ACC112 (cell line): ENCODE data around the gene ANKS1A.

Experiments
- H2AFZ ChIP-seq: fragments of 200-600 bp; sonication (generic); one replicate; pipeline ENCODE4 v1.6.0; 2017; ENCODE audit warnings: antibody characterized with exemption, low read length; ENCODE audit not compliant: unreplicated experiment
- H3K27ac ChIP-seq: fragments of 200-600 bp; sonication (generic); 2 replicates; pipeline ENCODE4 v1.5.1; 2014; ENCODE audit warnings: low read depth, mild to moderate bottlenecking, antibody characterized with exemption, low read length, moderate library complexity
- H3K27me3 ChIP-seq: fragments of 200-600 bp; sonication (generic); 2 replicates; pipeline ENCODE4 v1.6.1; 2014; ENCODE audit warnings: mild to moderate bottlenecking, antibody characterized with exemption, low read length, moderate library complexity, mixed read lengths; ENCODE audit not compliant: insufficient read depth
- H3K36me3 ChIP-seq: fragments of 200-600 bp; sonication (generic); 2 replicates; pipeline ENCODE4 v1.6.1; 2016; ENCODE audit warnings: mild to moderate bottlenecking, antibody characterized with exemption, low read length, moderate library complexity, mixed read lengths; ENCODE audit not compliant: insufficient read depth
- H3K4me1 ChIP-seq: fragments of 200-600 bp; sonication (generic); one replicate; pipeline ENCODE4 v1.6.1; 2016; ENCODE audit warnings: low read length, mixed read lengths; ENCODE audit not compliant: insufficient read depth, unreplicated experiment, control insufficient read depth
- H3K4me3 ChIP-seq: fragments of 200-600 bp; sonication (generic); 2 replicates; pipeline ENCODE4 v1.5.1; 2014; ENCODE audit warnings: mild to moderate bottlenecking, low read depth, low read length
- H3K79me2 ChIP-seq: fragments of 200-600 bp; sonication (generic); one replicate; pipeline ENCODE4 v1.6.0; 2016; ENCODE audit warnings: low read length; ENCODE audit not compliant: control insufficient read depth, unreplicated experiment, insufficient read depth

ANKS1A gene

GRCh38 chr6:35041086-35041861, 152.2 kb downstream of the ANKS1A start:
- H3K4me3 ChIP-seq = no peak overlapping the region
- no peaks in the 10 kb centered on the region for H3K27me3 ChIP-seq
- H3K79me2 ChIP-seq = no peaks in the 10 kb centered on the region
- no peak overlapping the region for H3K27ac ChIP-seq
- H3K4me1 ChIP-seq = peaks cover 23% of the 10 kb centered on the region
- H3K36me3 ChIP-seq = no peaks in the 10 kb centered on the region
- no peak overlapping the region for H2AFZ ChIP-seq

DNA sequence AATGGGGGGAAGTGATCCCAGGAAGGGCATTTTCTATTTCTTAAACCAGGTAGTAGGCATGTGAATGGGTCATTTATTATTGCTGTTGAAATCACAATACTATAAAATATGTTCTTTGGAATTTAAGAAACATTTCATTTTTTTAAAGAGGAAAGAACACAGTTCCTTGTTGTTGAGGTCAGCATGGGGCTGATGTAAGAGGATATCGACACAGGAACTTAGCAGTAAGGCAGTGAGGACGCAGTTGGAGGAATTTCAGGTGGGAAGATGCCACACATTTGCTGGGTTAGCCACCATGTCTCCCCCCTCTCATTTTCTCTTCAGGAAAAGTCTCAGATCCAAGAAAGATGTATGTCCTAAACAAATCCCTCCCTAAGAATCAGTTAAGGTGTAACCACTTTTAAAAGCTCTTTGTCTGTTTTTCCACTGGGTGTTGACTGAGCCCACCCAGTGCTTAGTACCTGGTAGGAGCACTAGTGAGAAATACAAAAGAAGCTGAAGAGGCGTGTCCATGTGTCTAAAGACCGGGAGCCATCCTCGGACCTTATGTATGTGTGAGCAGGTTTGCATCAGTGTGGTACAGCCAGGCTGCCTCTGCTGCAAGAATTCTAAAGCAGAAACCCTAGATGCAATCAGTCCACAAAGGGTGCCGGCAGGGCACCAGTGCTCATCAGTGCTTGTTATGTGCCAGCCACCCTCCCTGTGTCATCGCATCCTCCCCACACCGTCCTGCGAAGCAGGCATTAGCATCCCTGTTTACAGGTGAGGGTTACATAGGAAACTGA, 153.2 kb downstream of the ANKS1A start:
- H3K4me3 ChIP-seq = no peak overlapping the region
- no peaks in the 10 kb centered on the region for H3K36me3 ChIP-seq
- no peak overlapping the region for H3K27ac ChIP-seq
- no peaks in the 10 kb centered on the region for H3K27me3 ChIP-seq
- no peak overlapping the region for H2AFZ ChIP-seq
- no peaks in the 10 kb centered on the region for H3K79me2 ChIP-seq
- H3K4me1 ChIP-seq = peaks cover 32% of the 10 kb centered on the region

DNA sequence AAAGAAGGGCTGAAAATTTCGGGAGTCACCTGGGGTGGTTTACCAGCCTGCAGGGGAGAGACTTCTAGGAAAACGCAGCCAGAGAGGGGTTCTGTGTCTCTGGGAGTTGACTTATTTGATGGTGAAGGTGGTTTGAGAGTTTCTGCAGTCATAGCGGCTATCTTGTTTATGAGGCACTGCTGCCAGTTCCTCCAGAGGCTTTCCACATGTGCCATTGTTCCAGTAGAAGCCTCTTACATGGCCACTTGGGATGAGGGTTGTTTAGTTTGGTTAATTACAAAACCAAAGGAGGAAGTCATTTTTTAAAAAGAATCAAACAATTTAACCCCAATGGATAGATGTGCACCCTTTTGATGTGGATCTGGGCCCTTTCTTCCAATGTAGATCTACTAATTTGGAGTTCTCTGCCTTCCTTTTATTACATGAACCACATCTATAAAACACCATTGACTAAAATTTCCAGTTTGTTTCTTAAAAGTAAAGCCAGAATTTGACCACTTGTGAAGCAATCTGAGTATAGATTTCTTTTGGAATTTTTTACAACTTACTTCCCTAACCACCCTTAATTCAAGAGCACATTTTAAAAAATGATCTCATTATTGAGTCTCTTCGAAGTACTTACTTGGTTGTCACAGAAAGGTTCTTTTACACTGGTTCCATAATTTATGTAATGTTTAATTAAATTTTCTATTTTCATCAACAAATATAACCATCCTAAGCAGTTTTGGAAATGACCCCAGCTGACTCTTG, 154.5 kb downstream of the ANKS1A start:
- Histone ChIP-seq H3K27ac (no peak overlapping the region), H3K4me1 (peaks cover 35% of the 10 kb centered on the region), H3K79me2 (no peaks in the 10 kb centered on the region), H3K27me3 (no peaks in the 10 kb centered on the region), H2AFZ (no peak overlapping the region), H3K36me3 (no peaks in the 10 kb centered on the region), H3K4me3 (no peak overlapping the region)

GRCh38 chr6:35044145-35044745, 155.2 kb downstream of the ANKS1A start:
- H3K4me3 ChIP-seq = no peak overlapping the region
- H3K36me3 ChIP-seq = no peaks in the 10 kb centered on the region
- no peaks in the 10 kb centered on the region for H3K27me3 ChIP-seq
- H3K79me2 ChIP-seq = no peaks in the 10 kb centered on the region
- H2AFZ ChIP-seq = no peak overlapping the region
- no peak overlapping the region for H3K27ac ChIP-seq
- peaks cover 35% of the 10 kb centered on the region for H3K4me1 ChIP-seq

DNA sequence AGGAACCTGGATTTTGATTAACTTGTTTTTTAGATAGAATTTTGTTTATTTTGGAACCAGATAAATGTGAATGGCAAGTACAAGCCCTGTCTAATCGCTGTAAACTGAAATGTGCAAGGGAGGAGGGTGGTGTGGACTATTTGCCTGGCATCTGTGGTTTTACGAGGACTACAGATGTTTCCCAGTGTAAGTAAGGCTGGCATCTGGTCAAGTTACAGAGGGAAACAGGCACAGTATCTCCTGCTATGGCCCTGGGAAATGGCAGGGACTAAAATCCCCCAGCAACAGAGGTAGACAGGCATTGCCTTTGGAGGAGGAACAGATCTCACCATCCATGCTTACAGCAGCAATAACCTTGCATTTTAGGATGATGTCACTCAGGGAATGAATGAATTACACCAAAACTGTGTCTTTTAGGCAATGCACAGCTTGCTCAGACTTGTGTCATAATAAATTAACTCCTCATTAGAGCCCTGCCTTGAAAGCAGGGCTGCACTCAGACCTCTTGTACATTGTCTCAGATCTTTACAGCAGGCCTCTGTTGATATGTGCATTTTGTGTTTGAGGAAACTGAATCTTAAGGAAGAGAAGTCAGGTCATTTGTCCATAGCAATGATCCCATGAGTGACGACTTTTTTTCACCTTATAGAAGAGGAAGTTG, 155.8 kb downstream of the ANKS1A start:
- H3K79me2 ChIP-seq = no peaks in the 10 kb centered on the region
- H3K4me3 ChIP-seq = no peak overlapping the region
- H2AFZ ChIP-seq = no peak overlapping the region
- H3K27ac ChIP-seq = no peak overlapping the region
- no peaks in the 10 kb centered on the region for H3K27me3 ChIP-seq
- H3K36me3 ChIP-seq = no peaks in the 10 kb centered on the region
- H3K4me1 ChIP-seq = peaks cover 35% of the 10 kb centered on the region

GRCh38 chr6:35046103-35046502, 157.0 kb downstream of the ANKS1A start:
- no peaks in the 10 kb centered on the region for H3K36me3 ChIP-seq
- no peaks in the 10 kb centered on the region for H3K79me2 ChIP-seq
- H3K4me1 ChIP-seq = peaks cover 35% of the 10 kb centered on the region
- no peak overlapping the region for H3K4me3 ChIP-seq
- H3K27me3 ChIP-seq = no peaks in the 10 kb centered on the region
- no peak overlapping the region for H3K27ac ChIP-seq
- no peak overlapping the region for H2AFZ ChIP-seq

DNA sequence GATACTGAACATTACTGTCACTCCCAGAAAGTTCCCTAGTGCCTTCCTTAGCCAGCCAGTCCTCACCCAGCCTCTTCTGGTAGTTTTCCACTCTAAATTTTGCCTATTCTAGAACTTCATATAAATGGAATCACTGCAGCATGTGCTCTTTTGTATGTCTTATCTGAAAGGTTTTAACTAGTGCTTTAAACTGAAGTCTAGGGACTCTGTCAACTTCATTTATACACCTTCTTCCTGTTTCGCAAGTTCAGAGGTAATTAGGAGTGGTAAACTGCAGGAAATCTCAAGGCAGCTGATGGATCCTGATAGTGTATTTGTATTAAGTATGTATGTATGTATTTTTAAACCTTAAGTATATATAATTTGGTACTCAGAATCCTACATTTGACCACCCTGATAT, 157.8 kb downstream of the ANKS1A start:
- Histone ChIP-seq H3K27ac (0 out of 2 replicates have a peak overlapping the region, but pooled peaks have one; percentile 44), H3K4me1 (peaks cover 35% of the 10 kb centered on the region), H3K79me2 (no peaks in the 10 kb centered on the region), H3K27me3 (no peaks in the 10 kb centered on the region), H3K36me3 (no peaks in the 10 kb centered on the region), H3K4me3 (no peak overlapping the region), H2AFZ (no peak overlapping the region)

DNA sequence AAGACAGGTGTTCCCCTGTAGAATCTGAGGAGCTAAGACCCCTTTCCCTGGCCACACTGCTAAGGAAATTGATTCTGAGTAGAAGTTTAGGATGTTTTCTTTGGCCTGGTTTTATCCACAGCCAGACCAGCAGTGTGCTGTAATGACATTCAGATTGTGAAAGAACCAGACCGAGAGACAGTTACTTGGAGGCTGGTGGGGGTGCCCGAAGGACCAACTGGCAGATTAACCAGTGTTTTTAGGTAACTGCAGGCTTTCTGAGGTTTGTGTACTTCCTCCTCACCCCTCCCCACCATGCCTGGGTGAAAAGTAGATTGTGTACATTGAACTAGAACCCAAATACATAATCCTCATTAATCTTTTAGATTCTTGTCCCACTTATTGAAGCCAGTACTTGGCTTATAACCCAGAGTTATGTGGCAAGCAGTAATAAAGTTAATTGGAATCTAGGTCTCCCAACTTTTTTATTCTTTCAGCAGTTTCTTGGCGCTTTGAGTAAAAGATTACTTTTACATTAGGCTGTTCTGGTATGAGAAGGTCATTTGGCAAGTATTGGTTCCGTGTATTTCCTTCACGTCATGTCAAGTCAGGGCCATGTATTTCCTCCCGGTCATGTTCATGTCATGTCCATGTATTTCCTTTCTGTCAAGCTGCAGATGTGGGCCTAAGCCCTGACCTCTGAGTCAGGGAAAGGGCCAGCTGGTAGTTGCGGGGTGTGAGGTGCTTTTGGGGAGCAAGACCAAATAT, 158.4 kb downstream of the ANKS1A start:
- H3K27ac ChIP-seq = peak overlapping the region; percentile 44

GRCh38 chr6:35048031-35048613, 159.1 kb downstream of the ANKS1A start:
- Histone ChIP-seq H2AFZ (no peak overlapping the region), H3K4me1 (peaks cover 35% of the 10 kb centered on the region), H3K4me3 (no peak overlapping the region)

More for the DNA sequence above, 158.4 kb downstream of the ANKS1A start:
- no peaks in the 10 kb centered on the region for H3K27me3 ChIP-seq
- peaks cover 35% of the 10 kb centered on the region for H3K4me1 ChIP-seq
- H3K36me3 ChIP-seq = no peaks in the 10 kb centered on the region
- no peak overlapping the region for H3K4me3 ChIP-seq
- H2AFZ ChIP-seq = peak overlapping the region; percentile 27
- no peaks in the 10 kb centered on the region for H3K79me2 ChIP-seq

More at GRCh38 chr6:35048031-35048613, 159.1 kb downstream of the ANKS1A start:
- no peaks in the 10 kb centered on the region for H3K36me3 ChIP-seq
- H3K79me2 ChIP-seq = no peaks in the 10 kb centered on the region
- H3K27ac ChIP-seq = no peak overlapping the region
- H3K27me3 ChIP-seq = no peaks in the 10 kb centered on the region
